Measurements from ENCODE around the gene GPX8. TPM values are rescaled to one million over a fixed set of nuclear protein-coding genes. Genes with fewer than 3 reads are reported as not detected.

GPX8 gene
- polyA plus RNA-seq, 1 donor from 2014 or later, result 1.2 TPM

GRCh38 chr5:55173687-55174230, 13.8 kb downstream of the GPX8 start:
- Histone ChIP-seq H3K27ac (ENCODE audit: low read length) (no peak overlapping the region), H3K9me3 (ENCODE audit: low read length) (no peaks in the 10 kb centered on the region), H3K79me2 (replicated peaks; ENCODE audit: insufficient read depth, low read length) (no peaks in the 10 kb centered on the region), H3K9me2 (ENCODE audit: insufficient read depth, low read length) (no peaks in the 10 kb centered on the region), H3K4me3 (ENCODE audit: low read length) (peak overlapping the region; percentile 78), H3K27me3 (ENCODE audit: insufficient read depth, low read depth, low read length) (peaks cover 61% of the 10 kb centered on the region), H3K36me3 (ENCODE audit: insufficient read depth, low read length) (no peaks in the 10 kb centered on the region), H4K20me1 (ENCODE audit: insufficient read depth) (no peaks in the 10 kb centered on the region), H2AFZ (ENCODE audit: low read depth, low read length) (no peak overlapping the region), H3K9ac (ENCODE audit: low read length) (peak overlapping the region; percentile 52), H3F3A (ENCODE audit: insufficient read depth, low read length, poor library complexity, severe bottlenecking) (no peaks in the 10 kb centered on the region), H3K4me2 (ENCODE audit: low read length) (peak overlapping the region; percentile 93)
- TF ChIP-seq RAD21 (conservative IDR thresholded peaks at IDR 0.05) (no peak), POLR2AphosphoS5 (IDR thresholded peaks at IDR 0.05) (no peak), REST (IDR thresholded peaks at IDR 0.05; ENCODE audit: borderline replicate concordance) (no peak), CTCF (IDR thresholded peaks at IDR 0.05; ENCODE audit: poor library complexity, severe bottlenecking) (no peak), MXI1 (conservative IDR thresholded peaks at IDR 0.05; ENCODE audit: poor library complexity, severe bottlenecking) (no peak), SMC3 (conservative IDR thresholded peaks at IDR 0.05; ENCODE audit: poor library complexity) (no peak), TAF1 (IDR thresholded peaks at IDR 0.05; ENCODE audit: low read depth) (no peak), EZH2 (IDR thresholded peaks at IDR 0.05; ENCODE audit: borderline replicate concordance, insufficient read depth, low read length, poor library complexity, severe bottlenecking) (no peak), EP300 (conservative IDR thresholded peaks at IDR 0.05; ENCODE audit: poor library complexity, severe bottlenecking) (no peak)

- H4K20me1 ChIP-seq (ENCODE audit: insufficient read depth), result no peaks in the 10 kb centered on the region
- no peaks in the 10 kb centered on the region for H3K79me2 ChIP-seq (replicated peaks; ENCODE audit: insufficient read depth, low read length)
- H2AFZ ChIP-seq (ENCODE audit: low read depth, low read length), result no peak overlapping the region
- TF ChIP-seq POLR2AphosphoS5 (IDR thresholded peaks at IDR 0.05), result no peak
- TF ChIP-seq RAD21 (conservative IDR thresholded peaks at IDR 0.05), result no peak
- no peak for TF ChIP-seq REST (IDR thresholded peaks at IDR 0.05; ENCODE audit: borderline replicate concordance)
- no peak for TF ChIP-seq EZH2 (IDR thresholded peaks at IDR 0.05; ENCODE audit: borderline replicate concordance, insufficient read depth, low read length, poor library complexity, severe bottlenecking)
- TF ChIP-seq CTCF (IDR thresholded peaks at IDR 0.05; ENCODE audit: poor library complexity, severe bottlenecking), result no peak
- TF ChIP-seq EP300 (conservative IDR thresholded peaks at IDR 0.05; ENCODE audit: poor library complexity, severe bottlenecking), result no peak
- TF ChIP-seq MXI1 (conservative IDR thresholded peaks at IDR 0.05; ENCODE audit: poor library complexity, severe bottlenecking), result no peak
- no peak for TF ChIP-seq SMC3 (conservative IDR thresholded peaks at IDR 0.05; ENCODE audit: poor library complexity)
- no peak for TF ChIP-seq TAF1 (IDR thresholded peaks at IDR 0.05; ENCODE audit: low read depth)
- H3K9me2 ChIP-seq (ENCODE audit: insufficient read depth, low read length), result no peaks in the 10 kb centered on the region
- H3K4me3 ChIP-seq (ENCODE audit: low read length), result peak overlapping the region; percentile 61
- H3K36me3 ChIP-seq (ENCODE audit: insufficient read depth, low read length), result no peaks in the 10 kb centered on the region
- H3K9me3 ChIP-seq (ENCODE audit: low read length), result no peaks in the 10 kb centered on the region
- H3K27me3 ChIP-seq (ENCODE audit: insufficient read depth, low read depth, low read length), result peaks cover 70% of the 10 kb centered on the region
- H3K4me2 ChIP-seq (ENCODE audit: low read length), result no peak overlapping the region
- no peak overlapping the region for H3K9ac ChIP-seq (ENCODE audit: low read length)
- H3F3A ChIP-seq (ENCODE audit: insufficient read depth, low read length, poor library complexity, severe bottlenecking), result no peaks in the 10 kb centered on the region
- H3K27ac ChIP-seq (ENCODE audit: low read length), result no peak overlapping the region
These were observed 15.8 kb downstream of the GPX8 start for GRCh38 chr5:55175781-55176175.
